Pancreas (tissue), 10 donors: ENCODE results near the gene LEFTY2. TPM values are rescaled to one million over a fixed set of nuclear protein-coding genes. Genes with fewer than 3 reads are reported as not detected.
A peak's percentile ranks its signal among the peaks of the same experiment; 100 is the strongest.

Source experiments
- ATAC-seq, 4 donors: fragments of 200-7000 bp; cut with Tn5 transposase; one replicate each; pipeline versions ENCODE4 v1.8.0 to v1.9.1; 2020; ENCODE audit warnings: mild to moderate bottlenecking in 4 of 4, moderate library complexity in 4 of 4
- DNase-seq, 6 donors: peaks; one replicate each; pipeline ENCODE4 v3.0.0-alpha.2; 2020
- FAIRE-seq: peaks from 2 replicates; lab custom pipeline; 2012; peaks lifted over from hg19 to GRCh38; lab: Jason Lieb, UNC
- H3K27ac ChIP-seq, 4 donors: fragments of 200-600 bp; sonication (generic); 1 replicate in 3 of 4; 2 replicates in 1 of 4; pipeline versions ENCODE4 v1.5.0 to v1.8.0; 2020
- H3K27me3 ChIP-seq, 4 donors: fragments of 200-600 bp; one replicate each; pipeline ENCODE4 v1.8.0; 2021
- H3K36me3 ChIP-seq, 3 donors: fragments of 200-600 bp; sonication (generic) in 1 of 3; one replicate each; pipeline versions ENCODE4 v1.5.0 to v1.8.0; 2020 to 2021
- H3K4me1 ChIP-seq, 3 donors: fragments of 200-600 bp; one replicate each; pipeline ENCODE4 v1.8.0; 2021
- H3K4me3 ChIP-seq, 4 donors: fragments of 200-600 bp; sonication (generic) in 2 of 4; one replicate each; pipeline versions ENCODE4 v1.5.0 to v1.8.0; 2020 to 2021
- H3K9me3 ChIP-seq, 4 donors: fragments of 200-600 bp; one replicate each; pipeline ENCODE4 v1.8.0; 2021
- CTCF ChIP-seq, 4 donors: fragments of 200-600 bp; sonication (generic) in 3 of 4; IDR thresholded peaks; one replicate each; pipeline versions ENCODE4 v1.5.0 to v1.8.0; 2021; ENCODE audit warnings: antibody characterized with exemption in 4 of 4
- WGBS, 2 donors: extraction: QIAGEN DNeasy Blood & Tissue Kit; methylation state at CpG; one replicate each; pipeline ENCODE4 v1.1.7; 2013; 5-methylcytosine and 5-hydroxymethylcytosine counted together
- intact Hi-C, 3 donors: fragments of 100-400 bp; cut with DNase I; formaldehyde crosslinking; loops; one replicate each; pipeline versions ENCODE4 v1.11.1 to v1.14.2; 2022
- polyA plus RNA-seq, 2 donors: library from polyadenylated mRNA; stranded (reverse); fragments of 200-250 nt; gene quantifications; one replicate each; pipeline ENCODE4 v1.2.3, GENCODE V29; 2013
- total RNA-seq, 6 donors: library from RNA; stranded (reverse); fragmentation: NEBNext Ultra II Directional in 4 of 6; extraction: Animal tissue kit (Norgen Biotek cat#: 25700) in 4 of 6; gene quantifications; one replicate each; pipeline versions ENCODE4 v1.2.1 to v1.2.4, GENCODE V29; 2021 to 2023
- donor health status: healthy with polysubstance abuse.
- donor health status: DM: no; HTN: no; CAD: no; lungs with moderate emphysema.
- donor health status: DM: no; HTN: no; CAD: no.
- donor health status: control.
- donor health status: control.
- donor health status: Bipolar disorder and iron deficiency.
- donor health status: DM: yes; HTN: yes; CAD: no.
- donor health status: DM: no; HTN: no; CAD: no.
- donor health status: DM: no; HTN: no; CAD: no.
- donor health status: DM: yes; HTN: yes; CAD: no.

The LEFTY2 gene
- total and polyA plus RNA-seq, 8 donors = 0.07 to 16.3 (median 0.75) TPM; not detected in 4

- FAIRE-seq = no peak
- Histone ChIP-seq H3K9me3 (no peaks in the 10 kb centered on the region), H3K27me3 (no peaks in the 10 kb centered on the region), H3K27ac (peak overlapping the region; percentile 86 to 93 (median 92)), H3K4me3 (peak overlapping the region; percentile 83 to 94 (median 90)), H3K36me3 (peaks cover 0 to 10% (median 0%) of the 10 kb centered on the region in 3 donors), H3K4me1 (peaks cover 9 to 31% (median 11%) of the 10 kb centered on the region in 3 donors)
- 1 to 3% methylated on average over 8 of the region's 8 CpGs for WGBS, 2 donors
- peak in 1 of 6 donors; percentile 46 for DNase-seq
- peak in 2 of 4 donors; percentile 10 to 17 for ATAC-seq
- intact Hi-C loops = no loop called here
- TF ChIP-seq CTCF (IDR thresholded peaks at IDR 0.05) = no peak
Observed at GRCh38 chr1:225923381-225923691, 17.7 kb downstream of the LEFTY2 start.

DNA sequence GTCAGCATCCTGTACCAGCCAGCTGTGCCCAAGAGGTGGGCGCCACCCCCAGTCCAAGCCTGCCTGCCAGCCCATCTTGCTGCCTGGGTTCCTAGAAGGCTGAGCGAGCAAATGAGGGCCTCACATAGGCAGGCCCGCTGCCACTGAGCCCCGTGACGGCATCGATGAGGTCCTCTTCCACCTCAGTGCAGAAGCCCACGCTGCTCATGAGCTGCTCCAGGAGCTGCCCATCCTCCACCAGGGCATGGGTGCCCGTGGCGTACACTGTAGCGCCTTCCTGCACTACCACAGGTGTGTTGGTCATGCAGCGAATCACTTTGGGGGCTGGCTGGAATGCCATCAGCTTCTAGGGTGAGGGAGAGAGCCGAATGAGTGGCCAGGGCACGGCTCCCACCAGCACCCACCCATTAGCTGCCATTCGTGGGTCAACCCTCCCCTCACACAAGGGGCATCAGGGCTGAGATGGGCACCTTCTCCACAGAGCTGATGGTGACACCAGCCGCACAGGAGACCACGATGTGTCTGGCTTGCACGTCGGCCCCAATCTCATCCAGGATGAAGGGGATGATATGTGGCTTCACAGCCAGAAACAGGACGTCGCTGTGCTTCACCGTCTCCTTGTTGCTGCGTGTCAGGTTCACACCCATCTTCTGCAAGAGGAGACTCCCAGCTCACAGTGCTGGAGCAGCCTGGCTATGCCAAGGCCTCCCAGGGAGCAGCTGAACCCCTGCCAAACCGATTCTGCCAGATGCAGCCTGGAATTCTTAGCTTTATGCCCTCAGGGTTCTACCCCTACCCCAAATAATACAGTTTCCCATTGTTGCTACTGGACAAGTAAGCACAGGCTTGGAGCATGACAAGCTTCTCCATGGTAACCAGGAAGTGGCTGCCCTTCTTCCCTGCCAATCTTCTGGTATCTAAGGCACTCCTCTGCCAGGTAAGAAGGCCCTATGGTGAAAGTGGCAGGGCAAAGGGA is 19.0 kb downstream of the LEFTY2 start:
- Histone ChIP-seq H3K4me1 (peaks cover 9 to 31% (median 11%) of the 10 kb centered on the region in 3 donors), H3K36me3 (peaks cover 0 to 14% (median 0%) of the 10 kb centered on the region in 3 donors), H3K9me3 (no peaks in the 10 kb centered on the region), H3K27ac (peak overlapping the region; percentile 86 to 93 (median 92)), H3K27me3 (no peaks in the 10 kb centered on the region), H3K4me3 (peak overlapping the region in 1 of 4 donors; percentile 94)
- DNase-seq (peak in 4 of 6 donors; percentile 67 to 81 (median 71)), ATAC-seq (peak; percentile 9 to 30 (median 18)), FAIRE-seq (no peak)
- TF ChIP-seq CTCF (IDR thresholded peaks at IDR 0.05) = no peak
- 76 to 83% methylated on average over 23 of the region's 23 CpGs for WGBS, 2 donors
- intact Hi-C loops = no loop called here

DNA sequence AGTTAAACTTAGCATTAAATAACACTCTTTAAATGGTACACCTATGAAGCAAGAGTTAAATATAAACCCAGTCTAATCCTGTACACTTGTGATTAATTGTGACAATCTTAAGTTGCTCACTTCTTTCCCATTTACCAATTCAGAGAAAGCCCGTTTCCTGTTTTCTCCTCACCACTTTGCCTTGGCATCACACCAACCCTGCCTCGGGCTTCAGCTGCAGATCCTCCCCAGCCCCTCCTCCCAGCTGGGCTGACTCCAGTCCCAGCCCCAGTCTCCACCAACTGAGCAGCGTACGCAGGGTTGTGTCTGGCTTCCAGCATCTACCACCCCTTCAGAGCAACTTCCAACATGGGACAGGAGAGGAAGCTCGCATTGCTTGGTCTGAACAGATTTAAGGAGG is 21.1 kb downstream of the LEFTY2 start:
- ATAC-seq = peak; percentile 27 to 54 (median 48)
- intact Hi-C loops = no loop called here
- Histone ChIP-seq H3K36me3 (peaks cover 0 to 14% (median 0%) of the 10 kb centered on the region in 3 donors), H3K27me3 (no peaks in the 10 kb centered on the region), H3K4me1 (peaks cover 9 to 30% (median 11%) of the 10 kb centered on the region in 3 donors), H3K9me3 (no peaks in the 10 kb centered on the region), H3K27ac (peak overlapping the region in 3 of 4 donors; percentile 53 to 91 (median 73)), H3K4me3 (no peak overlapping the region)
- WGBS, 2 donors = 8 to 13% methylated on average over 5 of the region's 5 CpGs
- no peak for TF ChIP-seq CTCF (IDR thresholded peaks at IDR 0.05)
- peak; percentile 81 to 92 (median 88) for DNase-seq
- FAIRE-seq = no peak

- TF ChIP-seq CTCF (IDR thresholded peaks at IDR 0.05) = no peak
- H3K27ac ChIP-seq = no peak overlapping the region
- DNase-seq (no peak), FAIRE-seq (no peak), ATAC-seq (no peak)
- peaks cover 0 to 14% (median 0%) of the 10 kb centered on the region in 3 donors for H3K36me3 ChIP-seq
- H3K27me3 ChIP-seq = no peaks in the 10 kb centered on the region
- intact Hi-C loops = no loop called here
- H3K4me1 ChIP-seq = peaks cover 9 to 25% (median 11%) of the 10 kb centered on the region in 3 donors
- no peak overlapping the region for H3K4me3 ChIP-seq
- no peaks in the 10 kb centered on the region for H3K9me3 ChIP-seq
- WGBS, 2 donors = 95% methylated on average over 4 of the region's 4 CpGs
Observed at GRCh38 chr1:225918280-225918679, 22.7 kb downstream of the LEFTY2 start.
